HEK293 (cell line): ENCODE measurements around the gene ZFPM1.

ENCODE experiments used
- CTCF ChIP-seq: fragments of 450-650 bp; formaldehyde crosslinking; IDR thresholded peaks from 2 replicates; pipeline ENCODE4 v1.5.1; 2016; ENCODE audit warnings: missing biosample characterization, missing genetic modification characterization
- PATZ1 ChIP-seq: fragments of 450-650 bp; formaldehyde crosslinking; IDR thresholded peaks from 2 replicates; pipeline ENCODE4 v1.5.1; 2016; ENCODE audit warnings: missing biosample characterization, missing genetic modification characterization
- ZNF24 ChIP-seq: fragments of 450-650 bp; formaldehyde crosslinking; IDR thresholded peaks from 2 replicates; pipeline ENCODE4 v1.5.1; 2016; ENCODE audit warnings: missing biosample characterization, missing genetic modification characterization
- ZNF426 ChIP-seq: fragments of 450-650 bp; formaldehyde crosslinking; IDR thresholded peaks from 2 replicates; pipeline ENCODE4 v1.5.1; 2017; ENCODE audit warnings: missing biosample characterization, missing genetic modification characterization, mild to moderate bottlenecking, inconsistent platforms, moderate library complexity
- ZSCAN30 ChIP-seq: fragments of 450-650 bp; IDR thresholded peaks from 2 replicates; pipeline ENCODE4 v1.5.1; 2018; ENCODE audit warnings: missing biosample characterization, mild to moderate bottlenecking, missing genetic modification characterization, moderate library complexity

GRCh38 chr16:88581033-88581432 lies 128.0 kb downstream of the ZFPM1 start:
- TF ChIP-seq ZSCAN30 (tag by site-specific recombination) (no peak), ZNF426 (tag by site-specific recombination) (no peak), ZNF24 (no peak), CTCF (tag by site-specific recombination) (no peak), PATZ1 (tag by site-specific recombination) (no peak)
